ENCODE data around the gene MKI67.
A peak's percentile ranks its signal among the peaks of the same experiment; 100 is the strongest.
"Not testable (repeated sequence)": the region's sequence is repeated elsewhere in the genome, so short reads cannot be mapped to it uniquely, and the experiment has no call there.

The MKI67 gene, protein sequence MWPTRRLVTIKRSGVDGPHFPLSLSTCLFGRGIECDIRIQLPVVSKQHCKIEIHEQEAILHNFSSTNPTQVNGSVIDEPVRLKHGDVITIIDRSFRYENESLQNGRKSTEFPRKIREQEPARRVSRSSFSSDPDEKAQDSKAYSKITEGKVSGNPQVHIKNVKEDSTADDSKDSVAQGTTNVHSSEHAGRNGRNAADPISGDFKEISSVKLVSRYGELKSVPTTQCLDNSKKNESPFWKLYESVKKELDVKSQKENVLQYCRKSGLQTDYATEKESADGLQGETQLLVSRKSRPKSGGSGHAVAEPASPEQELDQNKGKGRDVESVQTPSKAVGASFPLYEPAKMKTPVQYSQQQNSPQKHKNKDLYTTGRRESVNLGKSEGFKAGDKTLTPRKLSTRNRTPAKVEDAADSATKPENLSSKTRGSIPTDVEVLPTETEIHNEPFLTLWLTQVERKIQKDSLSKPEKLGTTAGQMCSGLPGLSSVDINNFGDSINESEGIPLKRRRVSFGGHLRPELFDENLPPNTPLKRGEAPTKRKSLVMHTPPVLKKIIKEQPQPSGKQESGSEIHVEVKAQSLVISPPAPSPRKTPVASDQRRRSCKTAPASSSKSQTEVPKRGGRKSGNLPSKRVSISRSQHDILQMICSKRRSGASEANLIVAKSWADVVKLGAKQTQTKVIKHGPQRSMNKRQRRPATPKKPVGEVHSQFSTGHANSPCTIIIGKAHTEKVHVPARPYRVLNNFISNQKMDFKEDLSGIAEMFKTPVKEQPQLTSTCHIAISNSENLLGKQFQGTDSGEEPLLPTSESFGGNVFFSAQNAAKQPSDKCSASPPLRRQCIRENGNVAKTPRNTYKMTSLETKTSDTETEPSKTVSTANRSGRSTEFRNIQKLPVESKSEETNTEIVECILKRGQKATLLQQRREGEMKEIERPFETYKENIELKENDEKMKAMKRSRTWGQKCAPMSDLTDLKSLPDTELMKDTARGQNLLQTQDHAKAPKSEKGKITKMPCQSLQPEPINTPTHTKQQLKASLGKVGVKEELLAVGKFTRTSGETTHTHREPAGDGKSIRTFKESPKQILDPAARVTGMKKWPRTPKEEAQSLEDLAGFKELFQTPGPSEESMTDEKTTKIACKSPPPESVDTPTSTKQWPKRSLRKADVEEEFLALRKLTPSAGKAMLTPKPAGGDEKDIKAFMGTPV (N-terminal part only)

DNA sequence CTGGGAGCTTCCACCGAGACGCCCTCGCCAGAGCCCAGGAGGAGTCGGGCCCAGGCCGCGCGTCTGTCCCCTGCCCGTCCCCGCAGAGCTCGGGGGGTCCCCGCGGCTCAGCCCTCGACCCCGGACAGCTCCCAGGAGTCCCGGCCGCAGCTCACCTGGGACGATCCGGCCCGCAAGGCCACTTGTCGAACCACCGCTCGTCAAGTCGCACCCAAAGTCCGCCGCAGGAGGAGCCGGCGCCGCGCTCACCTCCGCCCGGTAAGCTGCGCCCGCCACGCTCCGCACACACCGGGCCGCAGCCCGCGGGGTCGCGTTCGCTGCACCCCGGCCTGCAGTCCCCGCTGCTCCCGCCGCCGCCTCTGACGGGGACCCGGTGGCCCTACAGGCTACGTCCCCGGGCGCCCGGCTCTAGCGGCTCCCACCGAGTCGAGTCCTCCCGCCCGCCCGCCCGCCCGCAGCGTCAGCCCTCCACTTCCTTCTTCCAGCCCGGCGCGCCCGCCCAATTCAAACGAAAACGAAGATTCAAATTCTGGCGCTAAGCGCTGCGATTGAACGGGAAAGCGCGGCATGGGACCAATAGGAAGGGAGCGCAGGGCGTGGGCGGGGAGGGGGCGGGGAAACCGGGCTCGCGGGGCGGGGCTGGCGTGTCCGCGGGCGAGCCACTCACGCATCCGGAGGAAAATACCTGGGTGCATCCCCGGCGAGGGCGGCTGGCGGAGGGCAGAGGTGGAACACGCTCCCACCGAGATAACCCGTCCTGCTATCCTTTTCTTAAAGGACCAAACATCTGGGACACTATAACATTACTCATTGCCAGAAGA is at the start of gene MKI67:
MKI67 (minus strand) TSS at position 480 of the 821 bp plus-strand sequence. CDS start 756 bp downstream, outside the sequence.
- peak; percentile 37; the same call in 1 of the 2 replicates for TF ChIP-seq POLR2A (IDR thresholded peaks at IDR 0.05; ENCODE audit: low read depth, low read length)
- FAIRE-seq = no peak
- peak; percentile 60 for DNase-seq (ENCODE audit: insufficient read length, low spot score)

DNA sequence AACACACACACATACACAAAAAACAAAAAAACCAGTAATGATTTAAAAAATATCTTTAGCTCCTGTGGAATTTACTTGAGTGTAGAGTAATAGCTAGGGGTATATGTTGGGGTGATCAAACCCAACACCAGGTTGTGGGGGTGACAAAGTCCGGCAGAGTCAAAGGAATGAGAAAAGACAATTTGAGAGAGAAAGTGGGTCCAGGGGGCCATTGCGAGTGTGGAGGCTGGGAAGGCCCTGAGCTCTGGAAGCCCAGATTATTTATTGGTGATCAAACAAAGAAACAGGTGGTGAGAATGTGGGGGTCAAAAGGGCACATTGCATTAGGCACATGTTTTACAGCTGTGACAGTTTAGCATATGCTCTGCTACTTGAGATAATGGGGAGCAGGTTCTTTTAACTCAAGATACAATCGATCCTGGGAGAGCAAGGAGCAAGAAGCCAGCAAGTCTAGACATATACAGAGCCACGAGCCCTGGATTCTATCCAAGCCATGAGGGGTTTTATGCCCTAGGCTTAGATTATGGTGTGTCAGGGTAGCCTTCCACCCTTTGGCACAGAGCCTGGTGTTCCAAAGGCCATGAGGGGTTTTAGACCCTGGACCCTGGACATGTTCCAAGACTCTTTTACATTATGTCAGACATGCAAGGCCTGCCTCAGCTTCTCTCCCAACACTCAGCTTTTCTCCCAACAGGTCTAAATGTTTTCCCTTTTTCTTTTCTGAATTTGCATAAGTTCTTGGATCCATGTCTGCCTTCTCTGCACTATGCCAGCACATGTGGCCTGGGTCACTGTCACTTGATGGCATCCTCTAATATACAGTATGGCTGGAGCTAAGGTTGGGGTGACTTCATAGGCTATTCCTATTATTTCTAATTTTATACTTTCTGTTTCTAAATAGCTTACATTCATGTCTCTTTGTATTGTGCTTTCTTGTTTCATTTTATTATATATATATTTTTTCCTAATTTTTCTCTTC is 48.6 kb upstream of the MKI67 start:
- DNase-seq (ENCODE audit: insufficient read length, low spot score) = no peak
- TF ChIP-seq POLR2A (IDR thresholded peaks at IDR 0.05; ENCODE audit: low read depth, low read length) = no peak
- no peak for FAIRE-seq

DNA sequence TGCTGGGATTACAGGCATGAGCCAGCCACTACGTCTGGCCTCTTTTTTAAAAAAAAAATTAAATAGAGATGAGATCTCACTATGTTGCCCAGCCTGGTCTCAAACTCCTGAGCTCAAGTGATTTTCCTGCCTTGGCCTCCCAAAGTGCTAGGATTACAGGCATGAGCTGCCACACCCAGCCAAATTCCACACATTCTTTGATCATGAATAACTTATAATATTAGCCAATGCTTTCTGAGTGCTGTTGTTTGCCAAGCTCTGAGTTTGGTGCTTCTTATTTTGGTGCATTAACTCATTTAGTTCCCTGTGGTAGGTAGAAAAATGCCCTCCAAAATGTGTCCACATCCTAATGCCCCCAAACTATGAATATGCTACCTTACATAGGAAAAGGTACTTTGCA is 47.2 kb upstream of the MKI67 start:
- no peak for TF ChIP-seq POLR2A (IDR thresholded peaks at IDR 0.05; ENCODE audit: low read depth, low read length)
- no peak for DNase-seq (ENCODE audit: insufficient read length, low spot score)
- no peak for FAIRE-seq

DNA sequence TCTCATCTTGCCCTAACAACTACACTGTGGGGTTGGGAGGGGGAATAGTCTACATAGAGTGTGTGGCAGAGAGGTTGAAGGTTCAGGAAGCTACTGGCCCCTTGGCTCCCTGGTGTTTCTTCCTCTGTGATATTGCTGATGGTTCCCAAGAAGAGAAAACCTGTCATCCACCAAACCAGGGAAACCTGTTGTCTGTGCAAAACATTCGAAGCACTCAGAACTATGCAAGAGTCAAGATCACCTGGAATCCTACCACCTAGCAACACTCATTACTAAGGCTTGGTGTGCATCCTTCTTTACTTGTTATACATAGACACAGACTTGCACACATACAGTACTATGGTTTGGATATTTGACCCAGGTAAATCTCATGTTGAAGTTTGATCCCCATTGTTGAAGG is 46.5 kb upstream of the MKI67 start:
- FAIRE-seq (no peak), DNase-seq (ENCODE audit: insufficient read length, low spot score) (no peak)
- TF ChIP-seq POLR2A (IDR thresholded peaks at IDR 0.05; ENCODE audit: low read depth, low read length) = no peak

DNA sequence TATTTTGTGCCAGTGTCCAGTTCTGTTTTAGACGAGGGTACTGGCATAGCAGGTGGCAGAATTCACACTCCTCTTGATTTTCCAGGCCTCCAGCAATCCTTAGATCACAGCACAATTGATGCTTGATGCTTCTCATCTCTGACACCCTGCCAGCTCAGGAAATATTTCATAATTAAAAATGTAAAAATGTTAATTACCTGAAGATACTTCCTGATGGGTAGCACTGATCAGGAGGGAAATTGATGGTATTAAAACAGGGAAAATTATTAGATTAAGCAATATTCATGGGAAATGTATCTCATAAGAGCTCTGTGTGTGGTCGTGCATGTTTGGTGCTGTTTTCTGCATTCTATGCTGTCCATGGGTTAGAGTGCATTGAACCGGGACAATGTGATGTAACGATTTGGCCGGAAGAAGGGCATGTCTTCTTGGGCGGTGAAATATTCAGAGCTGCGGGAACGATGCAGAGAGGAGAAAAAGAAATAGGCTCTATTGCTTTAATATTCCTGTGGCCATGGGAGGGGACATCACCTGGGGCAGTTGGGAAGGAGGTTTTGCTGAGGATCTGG is 43.7 kb upstream of the MKI67 start:
- TF ChIP-seq POLR2A (IDR thresholded peaks at IDR 0.05; ENCODE audit: low read depth, low read length) = no peak
- DNase-seq (ENCODE audit: insufficient read length, low spot score) (no peak), FAIRE-seq (no peak)

DNA sequence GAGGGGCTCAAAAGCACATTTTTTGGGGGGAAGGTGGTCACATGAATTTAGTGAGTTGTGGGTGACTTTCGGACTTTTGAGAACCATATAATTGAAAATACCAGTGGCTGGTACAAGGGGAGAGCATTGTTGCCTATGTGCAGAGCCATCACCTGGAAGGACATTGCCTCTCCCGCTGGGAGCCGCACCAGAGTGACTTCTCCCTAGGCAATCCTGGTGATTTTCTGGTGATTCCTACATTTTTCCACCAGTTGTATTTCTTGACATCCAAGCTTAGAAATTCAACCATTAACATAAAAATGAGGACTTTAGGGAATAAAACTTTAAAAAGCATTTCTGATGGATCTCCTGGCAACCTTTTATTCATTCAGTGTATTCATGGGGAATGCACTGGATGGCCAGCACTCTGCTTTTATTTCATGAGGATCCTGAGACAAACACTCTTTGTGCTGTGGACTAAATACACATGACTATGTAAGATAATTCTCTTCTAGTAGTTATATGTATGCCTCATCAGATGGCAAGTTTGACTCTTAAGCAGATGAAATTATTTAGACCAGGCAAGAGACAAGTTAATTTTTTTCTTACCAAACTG is 41.8 kb upstream of the MKI67 start:
- TF ChIP-seq POLR2A (IDR thresholded peaks at IDR 0.05; ENCODE audit: low read depth, low read length) = no peak
- FAIRE-seq (no peak), DNase-seq (ENCODE audit: insufficient read length, low spot score) (no peak)

DNA sequence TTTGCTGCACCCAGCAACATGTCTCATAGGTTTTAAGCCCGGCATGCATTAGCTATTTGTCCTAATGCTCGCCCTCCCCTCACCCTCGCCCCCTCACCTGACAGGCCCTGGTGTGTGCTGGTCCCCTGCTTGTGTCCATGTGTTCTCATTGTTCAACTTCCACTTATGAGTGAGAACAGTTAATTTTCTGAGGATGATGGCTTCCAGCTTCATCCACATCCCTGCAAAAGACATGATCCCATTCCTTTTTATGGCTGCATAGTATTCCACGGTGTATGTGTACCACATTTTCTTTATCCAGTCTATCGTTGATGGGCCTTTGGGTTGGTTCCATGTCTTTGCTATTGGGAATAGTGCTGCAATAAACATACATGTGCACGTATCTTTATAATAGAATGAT is 40.9 kb upstream of the MKI67 start:
- not testable (repeated sequence) for FAIRE-seq; DNase-seq (ENCODE audit: insufficient read length, low spot score)

DNA sequence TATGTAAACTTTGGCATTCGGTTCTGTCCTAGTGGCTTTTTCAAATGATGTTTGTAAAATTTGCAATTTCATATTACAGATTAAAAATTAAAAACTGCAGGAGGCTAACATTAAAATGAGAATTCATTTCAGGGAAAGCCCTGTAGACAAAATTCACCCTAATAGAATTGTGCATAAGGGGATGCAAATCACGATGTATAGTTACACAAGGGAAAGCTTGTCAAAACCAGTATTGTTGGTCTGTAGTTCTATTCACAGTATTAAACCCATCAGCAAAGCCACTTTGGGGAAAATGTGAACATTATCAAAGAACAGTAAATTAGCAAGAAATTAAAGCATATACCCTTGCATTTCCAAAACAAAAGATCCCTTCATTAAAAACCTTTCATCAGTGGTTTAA is 39.9 kb upstream of the MKI67 start:
- DNase-seq (ENCODE audit: insufficient read length, low spot score) (no peak), FAIRE-seq (no peak)
- no peak for TF ChIP-seq POLR2A (IDR thresholded peaks at IDR 0.05; ENCODE audit: low read depth, low read length)

DNA sequence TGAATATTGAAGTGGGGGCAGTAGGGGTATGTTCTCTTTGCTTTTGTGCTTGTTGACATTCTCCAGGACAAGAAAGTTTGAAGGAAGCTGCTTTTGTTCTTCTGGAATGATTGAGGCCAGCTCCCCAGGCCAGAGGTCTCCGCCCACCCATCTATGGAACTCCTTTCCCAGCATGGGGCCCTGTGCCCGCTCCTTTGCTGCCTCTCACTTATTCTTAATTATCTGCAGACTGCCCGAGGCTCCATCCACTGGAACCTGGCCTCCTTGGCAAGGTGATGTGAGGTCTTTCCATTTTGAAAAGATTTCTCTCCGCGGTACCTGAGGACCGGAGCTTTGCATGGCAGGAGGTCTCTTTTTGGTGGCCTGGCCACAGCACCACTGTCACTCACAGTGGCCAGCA is 39.3 kb upstream of the MKI67 start:
- DNase-seq (ENCODE audit: insufficient read length, low spot score) (no peak), FAIRE-seq (no peak)
- TF ChIP-seq POLR2A (IDR thresholded peaks at IDR 0.05; ENCODE audit: low read depth, low read length) = no peak

DNA sequence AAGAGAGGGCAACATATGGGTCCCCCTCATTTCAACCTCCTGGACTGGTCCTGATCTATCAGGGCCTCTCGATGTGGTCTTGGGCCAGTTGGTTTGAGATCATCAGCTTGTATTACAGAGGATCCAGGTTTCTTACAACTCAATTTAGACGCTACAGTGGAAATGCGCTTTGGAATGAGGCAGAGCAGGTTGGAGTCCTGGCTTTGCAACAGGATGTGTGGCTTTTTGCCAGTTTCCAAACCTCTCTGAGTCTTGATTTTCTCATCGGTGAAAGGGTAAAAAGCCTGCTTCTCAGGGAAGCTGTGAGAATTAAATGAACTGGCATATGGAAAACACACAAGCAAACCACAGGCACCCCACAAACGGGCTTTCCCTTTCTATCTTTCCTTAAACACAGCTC is 37.5 kb upstream of the MKI67 start:
- no peak for FAIRE-seq
- DNase-seq (ENCODE audit: insufficient read length, low spot score) = no peak
- TF ChIP-seq POLR2A (IDR thresholded peaks at IDR 0.05; ENCODE audit: low read depth, low read length) = no peak

DNA sequence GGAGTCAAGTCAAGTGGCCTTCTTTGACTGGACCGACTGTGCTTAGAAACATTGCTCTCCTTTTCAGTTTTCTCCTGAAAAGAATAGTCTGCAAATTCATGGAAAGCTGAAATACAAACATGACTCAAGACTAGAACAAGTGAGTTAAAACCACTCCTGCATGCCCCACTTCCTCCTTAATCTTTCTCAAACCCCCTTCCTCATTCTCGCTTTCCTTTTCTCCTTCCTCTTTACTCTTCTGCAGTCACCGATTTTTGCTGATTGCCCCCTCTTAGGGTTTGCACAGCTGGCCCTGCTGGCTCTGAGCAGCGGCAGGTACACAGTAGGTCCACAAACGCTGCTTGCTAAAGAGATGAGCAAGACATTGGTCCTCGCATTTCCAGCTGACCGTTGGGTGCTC is 34.8 kb upstream of the MKI67 start:
- DNase-seq (ENCODE audit: insufficient read length, low spot score) (no peak), FAIRE-seq (no peak)
- no peak for TF ChIP-seq POLR2A (IDR thresholded peaks at IDR 0.05; ENCODE audit: low read depth, low read length)
